HG02885 (cell line): ENCODE results near the gene SPDYE16.
"Not testable (repeated sequence)": the region's sequence is repeated elsewhere in the genome, so short reads cannot be mapped to it uniquely, and the experiment has no call there.

ENCODE experiments used
- ATAC-seq: cut with Tn5 transposase; IDR thresholded peaks from one replicate; pipeline ENCODE4 v1.9.1; 2021; ENCODE audit warnings: mild to moderate bottlenecking; ENCODE audit not compliant: unreplicated experiment, poor library complexity

Gene SPDYE16

DNA sequence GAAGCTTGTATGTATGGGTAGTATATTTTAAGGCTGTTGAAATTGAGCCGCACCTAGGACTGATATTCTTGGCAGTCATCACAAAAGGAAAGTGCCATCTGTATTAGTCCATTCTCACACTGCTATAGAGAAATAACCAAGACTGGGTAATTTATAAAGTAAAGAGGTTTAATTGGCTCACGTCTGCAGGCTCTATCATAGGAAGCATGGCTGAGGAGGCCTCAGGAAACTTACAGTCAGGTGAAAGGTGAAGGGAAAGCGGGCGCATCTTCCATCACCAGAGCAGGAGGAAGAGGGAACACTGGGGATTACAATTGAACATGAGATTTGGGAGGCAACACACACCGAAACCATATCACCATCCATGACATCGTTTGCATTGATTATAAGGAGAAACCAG, 8.9 kb upstream of the SPDYE16 start:
- not testable (repeated sequence) for ATAC-seq

DNA sequence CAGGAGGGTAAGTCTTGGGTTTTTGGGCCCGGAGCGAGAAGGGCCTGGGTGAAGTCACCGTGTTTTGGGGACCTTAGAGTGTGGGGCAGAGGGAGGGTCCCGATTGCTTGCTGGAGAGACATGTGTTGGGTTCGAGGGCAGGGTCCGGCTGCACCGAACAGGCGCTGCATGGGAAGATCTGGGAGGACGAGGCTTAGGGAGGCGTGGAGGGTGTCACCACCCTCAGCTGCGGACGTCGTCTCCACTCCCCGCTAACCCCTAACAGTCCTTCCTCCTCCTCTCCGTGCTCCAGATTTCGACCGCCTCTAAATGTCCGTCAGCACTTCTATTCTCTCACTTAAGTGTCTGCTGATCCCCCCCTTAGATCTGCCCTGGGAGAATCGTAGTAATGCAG, 6.8 kb upstream of the SPDYE16 start:
- not testable (repeated sequence) for ATAC-seq

DNA sequence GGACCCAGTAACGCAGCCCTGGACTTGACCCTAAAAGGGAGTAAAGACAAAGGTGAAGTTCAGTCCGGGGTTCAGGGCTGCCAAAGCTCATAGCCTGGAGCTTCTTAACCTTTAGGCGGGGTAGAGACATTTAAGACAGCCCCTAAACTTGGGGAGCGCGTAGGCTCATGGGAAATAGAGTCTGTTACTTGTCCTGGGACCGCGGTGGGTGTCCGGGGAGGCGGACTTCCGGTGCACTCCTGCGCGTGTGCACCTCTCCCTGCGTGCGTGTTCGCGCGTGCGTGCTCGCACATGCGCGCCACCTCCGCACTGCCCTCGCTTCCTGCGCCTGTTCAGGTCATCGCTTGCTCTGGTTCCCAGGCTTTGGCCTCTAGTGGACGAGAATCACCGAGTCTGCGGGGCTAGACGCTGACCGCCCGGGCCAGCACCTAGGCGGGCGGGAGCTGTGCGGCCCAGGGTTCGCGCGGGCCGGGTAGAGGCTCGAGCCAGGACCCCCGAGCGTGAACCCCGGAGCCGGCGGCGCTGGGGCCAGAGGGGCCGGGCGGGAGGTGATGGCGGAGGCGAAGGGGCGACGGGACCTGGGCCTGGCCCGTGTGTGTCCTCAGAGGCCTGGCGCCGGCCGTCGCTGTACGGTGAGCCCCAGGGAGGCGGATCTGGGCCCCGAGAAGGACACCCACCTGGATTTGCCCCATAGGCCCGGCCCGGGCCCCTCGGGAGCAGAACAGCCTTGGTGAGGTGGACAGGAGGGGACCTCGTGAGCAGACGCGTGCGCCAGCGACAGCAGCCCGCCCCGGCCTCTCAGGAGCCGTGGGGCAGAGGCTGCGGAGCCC, 6.1 kb upstream of the SPDYE16 start:
- ATAC-seq, result peak; percentile 99

DNA sequence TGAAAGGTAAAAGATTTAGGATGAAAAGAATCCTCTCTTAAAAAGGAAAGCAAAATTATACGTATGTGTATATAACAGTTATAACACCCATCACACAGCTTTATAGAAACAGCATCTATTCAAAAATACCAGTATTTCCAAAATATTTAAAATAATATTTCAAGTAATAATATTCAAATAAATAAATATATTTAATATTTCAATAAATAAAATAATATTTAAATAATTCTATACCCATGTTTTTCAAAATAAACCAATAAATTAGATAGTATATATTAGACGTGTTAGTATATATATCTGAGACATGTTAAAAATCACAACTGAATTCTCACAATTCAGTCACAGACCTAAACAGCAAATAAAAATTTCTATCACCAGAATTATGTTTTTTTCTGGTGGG, 11.5 kb downstream of the SPDYE16 start:
- not testable (repeated sequence) for ATAC-seq

DNA sequence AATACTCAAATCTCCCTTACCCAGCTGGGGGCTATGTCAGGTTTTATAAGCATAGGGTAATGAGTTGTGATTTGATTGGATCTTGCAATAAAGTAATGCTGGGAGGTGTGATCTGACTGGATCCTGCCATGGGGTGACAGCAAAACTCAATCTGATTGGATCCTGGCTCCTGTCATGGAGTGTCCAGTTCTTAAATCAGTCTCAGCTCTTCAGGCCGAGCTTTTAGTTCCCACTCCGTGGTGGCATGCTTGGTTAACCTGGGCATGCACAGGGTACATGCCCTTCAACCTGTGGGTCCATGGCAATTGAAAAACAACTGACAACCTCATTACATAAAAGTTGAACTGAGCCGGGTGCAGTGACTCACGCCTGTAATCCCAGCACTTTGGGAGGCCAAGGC, 16.9 kb downstream of the SPDYE16 start:
- not testable (repeated sequence) for ATAC-seq

DNA sequence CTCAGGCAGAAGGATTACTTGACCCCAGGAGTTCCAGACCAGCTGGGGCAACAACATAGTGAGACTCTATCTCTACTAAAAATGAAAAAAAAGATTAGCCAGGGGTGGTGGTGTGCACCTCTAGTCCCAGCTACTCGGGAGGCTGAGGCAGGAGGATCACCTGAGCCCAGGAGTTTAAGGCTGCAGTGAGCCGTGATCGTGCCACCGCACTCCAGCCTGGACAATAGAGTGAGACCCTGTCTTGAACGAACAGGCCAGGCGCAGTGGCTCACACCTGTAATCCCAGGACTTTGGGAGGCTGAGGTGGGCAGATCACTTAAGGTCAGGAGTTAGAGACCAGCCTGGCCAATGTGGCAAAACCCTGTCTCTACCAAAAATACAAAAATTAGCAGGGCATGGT, 26.2 kb downstream of the SPDYE16 start:
- ATAC-seq, result not testable (repeated sequence)

DNA sequence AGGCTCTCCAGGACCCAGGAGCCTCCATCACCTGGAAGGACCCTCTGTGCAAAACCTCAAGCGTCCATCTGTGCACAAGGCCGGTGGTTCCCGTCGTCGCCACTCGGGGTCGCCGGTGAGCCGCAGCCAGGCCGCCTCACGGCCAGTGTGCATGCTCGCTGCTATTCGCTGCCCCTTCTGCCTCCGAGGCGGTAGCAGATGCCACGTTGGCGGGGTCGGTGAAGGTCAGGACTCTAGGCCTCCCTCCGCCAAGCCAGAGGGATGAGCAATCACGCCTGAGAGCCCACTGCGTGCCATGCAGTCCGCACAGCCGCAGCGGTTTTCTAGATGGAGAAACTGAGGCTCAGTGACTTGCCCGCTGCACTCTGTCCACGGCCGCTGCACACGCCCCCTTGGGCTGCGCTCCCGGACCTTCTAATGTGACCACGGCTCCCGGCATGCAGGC, 27.1 kb downstream of the SPDYE16 start:
- ATAC-seq, result no peak

DNA sequence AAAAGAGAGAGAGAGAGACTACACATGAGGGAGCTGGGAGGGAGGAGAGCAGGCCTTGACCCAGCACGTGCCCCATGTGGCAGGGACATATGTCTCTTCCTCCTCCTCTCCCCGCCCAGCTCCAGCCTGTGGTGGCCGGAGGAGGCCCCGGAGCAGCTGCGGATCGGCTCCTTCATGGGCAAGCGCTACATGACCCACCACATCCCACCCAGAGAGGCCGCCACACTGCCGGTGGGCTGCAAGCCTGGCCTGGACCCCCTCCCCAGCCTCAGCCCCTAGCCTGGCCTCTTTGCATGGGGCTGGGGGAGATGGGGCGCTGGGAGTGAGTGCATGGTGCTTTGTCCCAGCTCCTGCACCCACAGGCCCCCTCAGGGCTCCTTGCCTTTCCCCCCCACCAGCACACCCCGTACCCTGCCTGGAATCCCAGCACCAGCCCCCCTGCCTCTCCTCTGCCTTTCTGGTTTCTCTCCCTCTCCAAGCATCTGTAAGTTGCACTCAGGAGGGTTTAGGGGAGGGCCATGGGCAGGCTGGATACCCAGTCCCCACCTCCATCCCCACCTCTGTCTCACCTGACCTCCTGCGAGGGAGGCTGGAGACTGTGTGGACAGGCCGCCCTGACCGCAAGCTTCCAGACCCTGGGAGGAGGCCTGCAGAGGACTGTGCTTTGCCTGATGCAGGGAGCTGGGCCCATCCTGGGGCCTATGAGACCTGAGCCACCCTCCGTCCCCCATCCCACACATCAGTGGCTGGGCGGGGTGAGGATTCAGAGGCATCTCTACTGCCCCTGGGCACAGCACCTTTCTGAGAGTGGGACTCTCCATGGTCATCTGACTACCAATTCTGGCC, 27.9 kb downstream of the SPDYE16 start:
- no peak for ATAC-seq

DNA sequence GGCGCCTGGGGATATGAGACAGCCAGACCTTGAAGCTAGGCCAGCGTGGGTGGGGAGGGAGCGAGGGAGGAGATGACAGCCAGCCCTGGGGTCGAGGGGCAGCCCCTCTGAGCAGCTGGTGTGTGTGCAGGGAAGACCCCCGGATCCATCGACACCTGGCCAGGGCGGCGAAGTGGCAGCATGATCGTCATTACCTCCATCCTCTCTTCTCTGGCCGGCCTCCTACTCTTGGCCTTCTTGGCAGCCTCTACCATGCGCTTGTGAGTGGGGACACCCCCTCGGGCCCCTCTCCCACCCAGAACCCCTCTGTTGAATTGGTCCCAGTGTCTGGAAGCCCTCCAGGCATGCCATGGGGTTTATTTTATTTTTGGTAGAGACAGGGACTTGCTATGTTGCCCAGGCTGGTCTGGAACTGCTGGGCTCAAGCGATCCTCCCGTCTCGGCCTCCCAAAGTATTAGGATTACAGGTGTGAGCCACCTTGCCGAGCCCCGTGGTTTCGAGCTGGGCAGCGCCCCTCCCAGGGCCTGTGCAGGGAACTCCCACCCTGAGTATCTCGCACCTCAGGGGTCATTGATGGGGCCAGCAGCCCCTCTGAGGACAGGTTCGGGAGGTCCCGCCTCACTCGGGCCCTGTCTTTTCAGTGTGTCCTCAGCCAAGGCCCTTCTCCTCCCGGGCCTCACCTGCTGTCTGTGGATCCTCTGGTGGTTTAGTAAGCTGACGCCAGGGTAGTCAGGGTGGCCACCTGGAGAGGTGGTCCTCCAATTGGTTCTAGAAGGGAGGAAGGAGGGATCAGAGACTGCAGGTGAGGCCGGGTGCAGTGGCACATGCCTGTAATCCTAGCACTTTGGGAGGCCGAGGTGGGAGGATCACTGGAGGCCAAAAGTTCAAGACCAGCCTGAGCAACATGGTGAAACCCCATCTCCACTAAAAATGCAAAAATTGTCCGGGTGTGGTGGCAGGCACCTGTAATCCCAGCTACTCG, 29.0 kb downstream of the SPDYE16 start:
- ATAC-seq, result no peak

DNA sequence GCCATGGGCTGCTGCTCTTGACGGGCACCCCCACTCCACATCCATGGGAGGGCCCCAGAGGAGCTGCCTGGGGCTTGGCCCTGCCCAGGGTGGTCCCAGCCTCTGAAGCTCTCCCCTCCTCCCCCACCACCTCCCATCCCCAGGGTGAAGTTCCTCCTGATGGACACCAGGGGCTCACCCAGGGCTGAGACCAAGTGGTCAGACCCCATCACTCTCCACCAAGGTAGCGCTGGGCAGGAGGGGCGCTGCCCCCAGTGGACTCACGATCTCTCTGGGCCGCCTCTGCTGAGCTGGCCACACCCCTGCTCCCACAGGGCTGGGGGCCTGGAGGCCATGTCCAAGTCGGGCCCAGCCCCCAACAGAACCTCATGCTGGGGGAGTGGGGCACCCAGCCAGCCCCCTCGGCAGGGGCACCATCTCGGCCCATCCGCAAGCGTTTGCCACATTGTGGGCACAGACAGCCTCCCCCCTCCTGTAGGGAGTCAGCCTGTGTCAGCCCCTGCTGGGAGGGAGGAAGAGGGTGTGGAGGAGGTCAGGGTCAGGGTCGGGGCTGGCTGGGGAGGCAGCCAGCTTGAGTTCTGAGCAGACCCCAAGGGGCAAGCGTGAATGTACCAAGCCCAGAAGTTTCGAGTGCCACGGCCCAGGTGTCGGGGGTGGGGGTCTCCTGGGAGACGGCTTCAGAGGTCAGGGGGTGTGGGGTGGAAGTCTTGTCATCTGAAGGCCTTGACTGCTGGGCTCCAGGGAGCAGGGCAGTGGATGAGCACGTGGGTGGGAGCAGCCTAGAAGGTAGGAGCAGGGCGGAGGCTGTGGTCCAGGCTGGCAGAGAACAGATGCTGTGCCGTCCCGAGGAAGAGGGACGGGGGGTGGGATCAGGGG, 29.9 kb downstream of the SPDYE16 start:
- no peak for ATAC-seq

DNA sequence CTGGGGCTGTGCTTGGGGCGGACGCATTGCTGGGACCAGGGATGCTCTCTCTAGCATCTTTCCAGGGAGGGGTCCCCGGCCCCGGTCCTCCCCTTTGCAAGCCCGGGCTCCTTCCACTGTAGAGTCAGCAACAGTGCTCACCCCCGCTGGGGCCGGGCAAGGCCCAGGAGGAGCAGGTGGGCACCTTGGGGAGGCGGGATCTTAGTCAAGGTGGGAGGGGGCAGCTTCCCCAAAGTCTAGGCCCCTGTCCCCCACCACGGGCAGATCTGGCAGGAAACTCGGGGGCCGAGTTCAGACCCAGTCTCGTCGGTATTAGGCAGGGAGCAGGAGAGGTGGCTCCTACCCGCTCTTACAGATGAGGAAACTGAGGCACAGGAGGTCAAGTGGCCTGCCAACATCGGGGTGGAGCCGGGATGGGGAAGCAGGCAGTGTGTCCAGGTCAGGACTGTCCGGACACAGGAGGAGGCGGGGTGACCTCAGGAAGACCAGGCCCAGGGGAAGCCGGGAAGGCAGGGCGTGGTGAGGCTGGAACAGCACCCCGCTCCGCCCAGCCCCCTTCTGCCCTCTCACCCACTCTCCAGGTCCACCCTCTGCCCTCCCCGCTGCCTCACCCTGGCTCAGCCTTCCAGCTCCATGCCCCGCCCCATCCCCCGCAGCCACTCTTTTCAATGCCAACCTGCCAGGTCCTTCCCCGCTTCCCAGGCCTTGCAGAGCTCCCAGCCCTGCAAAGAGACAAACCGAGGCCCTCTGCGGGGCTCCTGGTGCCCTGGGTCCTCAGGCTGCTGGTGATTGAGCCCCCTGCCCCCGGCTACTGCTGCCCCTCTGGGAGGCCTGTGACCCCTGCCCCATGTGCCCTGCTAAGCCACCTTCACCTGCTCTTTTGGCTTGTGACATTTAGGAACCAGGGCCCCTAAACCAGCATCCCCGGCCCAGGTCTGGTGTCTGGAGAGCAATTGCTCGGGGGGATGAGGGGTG, 30.9 kb downstream of the SPDYE16 start:
- ATAC-seq, result not testable (repeated sequence)

DNA sequence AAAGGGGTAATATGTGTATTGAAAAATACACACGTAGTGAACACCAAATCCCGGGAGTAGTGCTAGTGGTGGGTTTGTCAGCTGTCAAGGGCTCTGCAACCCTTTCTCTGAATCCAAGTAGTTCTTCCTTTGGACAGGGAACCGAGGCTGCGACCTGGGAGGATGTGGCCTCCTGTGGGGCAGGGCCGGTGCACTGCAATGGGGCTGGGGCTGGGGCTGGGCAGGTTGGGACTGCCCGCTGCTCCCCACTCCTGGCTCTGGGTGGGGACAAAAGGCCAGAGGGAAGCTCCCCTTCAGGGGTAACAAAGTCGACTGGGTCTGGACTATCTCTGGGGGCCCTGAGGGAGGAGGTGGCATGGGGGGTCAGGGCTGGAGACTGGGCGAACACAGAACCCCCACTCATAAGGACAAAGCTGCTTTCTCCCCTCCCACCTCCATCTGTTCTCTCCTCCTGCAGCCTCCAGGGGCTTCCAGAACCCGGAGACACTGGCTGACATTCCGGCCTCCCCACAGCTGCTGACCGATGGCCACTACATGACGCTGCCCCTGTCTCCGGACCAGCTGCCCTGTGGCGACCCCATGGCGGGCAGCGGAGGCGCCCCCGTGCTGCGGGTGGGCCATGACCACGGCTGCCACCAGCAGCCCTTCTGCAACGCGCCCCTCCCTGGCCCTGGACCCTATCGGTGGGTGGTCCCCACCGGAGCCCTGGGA, 31.7 kb downstream of the SPDYE16 start:
- not testable (repeated sequence) for ATAC-seq

DNA sequence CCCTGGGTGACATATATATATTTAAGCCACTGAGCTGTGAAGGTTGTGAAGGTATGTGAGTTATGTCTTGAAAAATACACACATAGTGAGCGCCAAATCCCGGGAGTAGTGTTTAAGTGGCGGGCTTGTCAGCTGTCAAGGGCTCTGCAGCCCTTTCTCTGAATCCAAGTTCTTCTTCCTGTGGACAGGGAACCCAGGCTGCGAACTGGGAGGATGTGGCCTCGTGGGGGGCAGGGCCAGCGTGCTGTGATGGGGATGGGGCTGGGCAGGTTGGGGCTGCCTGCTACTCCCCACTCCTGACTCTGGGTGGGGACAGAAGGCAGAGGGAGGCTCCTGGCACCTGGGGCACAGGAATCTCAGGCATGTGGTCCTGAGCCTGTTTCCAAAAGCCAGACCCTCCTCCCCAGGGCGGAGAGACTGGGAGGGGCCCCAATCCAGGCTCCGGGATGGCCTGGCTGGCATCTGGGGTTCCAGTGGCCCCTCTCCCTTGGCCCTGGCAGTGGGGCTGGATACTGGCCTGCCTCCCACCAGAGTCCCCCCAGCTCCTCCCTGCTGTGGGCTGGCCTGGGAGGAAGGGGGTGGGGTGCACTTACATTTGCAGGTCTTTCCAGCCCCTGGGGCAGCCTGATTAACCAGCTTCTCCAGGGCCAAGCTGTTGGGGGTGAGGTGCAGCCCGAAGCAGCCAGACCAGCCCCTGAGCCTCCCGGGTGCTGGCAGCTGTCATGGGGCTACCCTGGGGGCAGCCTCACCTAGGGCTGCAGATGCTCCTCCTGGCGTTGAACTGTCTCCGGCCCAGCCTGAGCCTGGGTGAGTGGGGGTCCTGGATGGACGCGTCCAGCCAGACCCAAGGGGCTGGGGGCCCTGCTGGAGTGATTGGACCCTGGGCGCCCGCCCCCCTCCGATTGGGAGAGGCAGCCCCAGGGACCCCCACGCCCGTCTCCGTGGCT, 32.9 kb downstream of the SPDYE16 start, which contains the start of gene UPK3B:
Gene UPK3B (plus strand): TSS at position 622 of the 947 bp plus-strand sequence. CDS start 101 bp downstream, at position 723.
- no peak for ATAC-seq

DNA sequence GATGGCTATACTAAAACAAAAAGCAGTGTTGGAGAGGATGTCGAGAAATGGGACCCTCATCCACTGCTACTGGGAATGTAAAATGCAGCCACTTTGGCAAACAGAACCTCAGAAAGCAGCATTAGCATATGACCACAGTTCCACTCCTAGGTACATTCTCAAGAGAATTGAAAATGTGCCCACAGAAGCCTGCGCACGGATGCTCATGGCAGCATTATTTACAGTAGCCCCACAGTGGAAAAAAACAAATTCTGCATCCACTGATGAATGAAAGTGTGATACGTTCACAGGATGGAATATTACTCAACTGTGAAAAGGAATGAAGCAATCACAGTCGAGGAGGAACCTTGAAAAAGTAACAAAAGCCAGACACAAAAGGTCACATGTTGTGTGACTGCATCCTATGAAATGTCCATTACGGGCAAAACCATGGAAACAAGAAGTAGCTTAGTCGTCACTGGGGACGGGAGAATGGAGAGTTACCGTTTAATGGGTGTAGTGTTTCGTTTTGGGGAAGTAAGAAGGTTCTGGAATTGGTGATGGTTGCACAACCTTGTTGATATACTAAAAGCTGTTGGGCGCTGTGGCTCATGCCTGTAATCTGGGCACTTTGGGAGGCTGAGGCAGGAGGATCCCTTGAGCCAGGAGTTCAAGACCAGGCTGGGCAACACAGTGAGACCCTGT, 35.2 kb downstream of the SPDYE16 start:
- ATAC-seq, result no peak

DNA sequence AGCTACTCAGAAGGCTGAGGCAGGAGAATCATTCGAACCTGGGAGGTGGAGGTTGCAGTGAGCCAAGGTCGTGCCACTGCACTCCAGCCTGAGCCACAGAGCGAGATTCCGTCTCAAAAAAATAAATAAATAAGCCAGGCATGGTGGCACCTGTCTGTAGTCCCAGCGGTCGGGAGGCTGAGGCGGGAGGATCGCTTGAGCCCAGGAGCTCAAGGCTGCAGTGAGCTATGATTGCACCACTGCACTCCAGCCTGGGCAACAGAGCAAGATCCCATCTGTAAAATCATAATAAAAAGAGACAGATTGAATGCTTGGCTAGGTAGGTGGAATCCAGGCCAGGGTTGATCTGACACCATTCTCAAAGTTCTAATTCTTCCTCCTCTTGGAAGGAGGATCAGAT, 36.5 kb downstream of the SPDYE16 start:
- not testable (repeated sequence) for ATAC-seq

DNA sequence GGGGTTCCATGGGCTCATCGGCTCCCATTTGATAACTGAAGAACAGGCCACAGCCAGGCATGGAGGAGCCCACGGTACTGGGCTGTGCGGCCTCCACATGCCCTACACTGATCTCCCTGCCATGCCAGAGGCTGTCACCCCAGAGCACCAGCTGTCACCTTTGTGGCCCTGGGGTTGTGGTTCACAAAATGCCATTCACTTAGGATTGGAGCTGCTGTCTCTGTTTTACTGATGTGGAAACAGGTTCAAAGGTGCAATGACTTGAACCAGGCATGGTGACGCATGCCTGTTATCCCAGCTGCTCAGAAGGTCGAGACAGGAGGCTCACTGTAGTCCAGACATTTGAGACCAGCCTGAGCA, 37.0 kb downstream of the SPDYE16 start:
- ATAC-seq, result no peak
